HEK293 (cell line): ENCODE results near the gene KLC1.

Experiments used
- CTCF ChIA-PET: fragments of 350-600 bp; formaldehyde crosslinking; extraction: SDS; loops from one replicate; lab custom pipeline; 2021; ENCODE audit warnings: antibody characterized with exemption; lab: Yijun Ruan, JAX
- POLR2A ChIA-PET: fragments of 300-600 bp; formaldehyde crosslinking; extraction: SDS; loops from one replicate; lab custom pipeline; 2020; ENCODE audit warnings: antibody characterized with exemption, inconsistent platforms; lab: Yijun Ruan, JAX
- H3K27ac ChIP-seq: fragments of 200-500 bp; sonication (Bioruptor generic); 2 replicates; pipeline ENCODE4 v1.5.1; 2014; ENCODE audit warnings: low read depth, low read length, control low read depth, inconsistent platforms; ENCODE audit errors: extremely low read depth
- H3K36me3 ChIP-seq, 2 experiments: fragments of 200-500 bp in 1 of 2; sonication (Bioruptor generic) in 1 of 2; 1 replicate in 1 of 2; 2 replicates in 1 of 2; pipeline ENCODE4 v1.5.1; 2014 to 2017; ENCODE audit warnings: inconsistent platforms in 2 of 2, low read length in 2 of 2; ENCODE audit not compliant: control insufficient read depth in 2 of 2, insufficient read depth in 1 of 2
- H3K4me1 ChIP-seq: fragments of 200-500 bp; sonication (Bioruptor generic); 2 replicates; pipeline ENCODE4 v1.5.1; 2014; ENCODE audit warnings: mild to moderate bottlenecking, low read length, inconsistent platforms; ENCODE audit not compliant: control insufficient read depth, insufficient read depth
- H3K4me3 ChIP-seq: 2 replicates; pipeline ENCODE4 v1.5.1; 2011; ENCODE audit warnings: low read depth, mild to moderate bottlenecking, control low read depth, low read length, moderate library complexity
- H3K9me3 ChIP-seq: fragments of 200-500 bp; sonication (Bioruptor generic); 2 replicates; pipeline ENCODE4 v1.5.1; 2014; ENCODE audit warnings: low read depth, low read length, inconsistent platforms; ENCODE audit not compliant: control insufficient read depth, insufficient read depth
- ATF2 ChIP-seq: fragments of 450-650 bp; formaldehyde crosslinking; IDR thresholded peaks from 2 replicates; pipeline ENCODE4 v1.5.1; 2016; ENCODE audit warnings: missing biosample characterization, missing genetic modification characterization, low read depth
- BCL11A ChIP-seq: fragments of 450-650 bp; formaldehyde crosslinking; IDR thresholded peaks from 2 replicates; pipeline ENCODE4 v1.5.1; 2016; ENCODE audit warnings: low read depth, missing biosample characterization, missing genetic modification characterization
- CTCF ChIP-seq: fragments of 450-650 bp; formaldehyde crosslinking; IDR thresholded peaks from 2 replicates; pipeline ENCODE4 v1.5.1; 2016; ENCODE audit warnings: missing biosample characterization, missing genetic modification characterization
- GFI1B ChIP-seq: fragments of 450-650 bp; formaldehyde crosslinking; IDR thresholded peaks from 2 replicates; pipeline ENCODE4 v1.5.1; 2016; ENCODE audit warnings: missing biosample characterization, missing genetic modification characterization
- GLIS1 ChIP-seq: fragments of 450-650 bp; formaldehyde crosslinking; IDR thresholded peaks from 2 replicates; pipeline ENCODE4 v1.5.1; 2016; ENCODE audit warnings: missing biosample characterization, missing genetic modification characterization
- GLIS2 ChIP-seq: fragments of 450-650 bp; formaldehyde crosslinking; IDR thresholded peaks from 2 replicates; pipeline ENCODE4 v1.5.1; 2016; ENCODE audit warnings: missing biosample characterization, missing genetic modification characterization
- SCRT1 ChIP-seq: fragments of 450-650 bp; formaldehyde crosslinking; IDR thresholded peaks from 2 replicates; pipeline ENCODE4 v1.5.1; 2016; ENCODE audit warnings: missing biosample characterization, missing genetic modification characterization, borderline replicate concordance
- SP7 ChIP-seq: fragments of 450-650 bp; formaldehyde crosslinking; IDR thresholded peaks from 2 replicates; pipeline ENCODE4 v1.5.1; 2016; ENCODE audit warnings: missing biosample characterization, missing genetic modification characterization
- ZNF133 ChIP-seq: fragments of 450-650 bp; formaldehyde crosslinking; IDR thresholded peaks from 2 replicates; pipeline ENCODE4 v1.5.1; 2016; ENCODE audit warnings: missing biosample characterization, missing genetic modification characterization
- ZNF155 ChIP-seq: fragments of 450-650 bp; formaldehyde crosslinking; IDR thresholded peaks from 2 replicates; pipeline ENCODE4 v1.5.1; 2016; ENCODE audit warnings: missing biosample characterization, missing genetic modification characterization
- ZNF280C ChIP-seq: fragments of 450-650 bp; formaldehyde crosslinking; IDR thresholded peaks from 2 replicates; pipeline ENCODE4 v1.5.1; 2016; ENCODE audit warnings: missing biosample characterization, missing genetic modification characterization
- ZNF391 ChIP-seq: fragments of 450-650 bp; formaldehyde crosslinking; IDR thresholded peaks from 2 replicates; pipeline ENCODE4 v1.5.1; 2016; ENCODE audit warnings: low read depth, missing biosample characterization, missing genetic modification characterization, borderline replicate concordance
- ZNF501 ChIP-seq: fragments of 450-650 bp; formaldehyde crosslinking; IDR thresholded peaks from 2 replicates; pipeline ENCODE4 v1.5.1; 2016; ENCODE audit warnings: missing biosample characterization, missing genetic modification characterization
- ZNF513 ChIP-seq: fragments of 450-650 bp; IDR thresholded peaks from 2 replicates; pipeline ENCODE4 v1.5.1; 2018; ENCODE audit warnings: missing biosample characterization, missing genetic modification characterization
- ZNF585B ChIP-seq: fragments of 450-650 bp; formaldehyde crosslinking; IDR thresholded peaks from 2 replicates; pipeline ENCODE4 v1.5.1; 2016; ENCODE audit warnings: missing biosample characterization, missing genetic modification characterization
- ZNF654 ChIP-seq: fragments of 450-650 bp; formaldehyde crosslinking; IDR thresholded peaks from 2 replicates; pipeline ENCODE4 v1.5.1; 2016; ENCODE audit warnings: low read depth, missing biosample characterization, missing genetic modification characterization
- ZNF677 ChIP-seq: fragments of 450-650 bp; IDR thresholded peaks from 2 replicates; pipeline ENCODE4 v1.5.0; 2018; ENCODE audit warnings: missing biosample characterization, mild to moderate bottlenecking, missing genetic modification characterization, moderate library complexity
- ZNF791 ChIP-seq: fragments of 450-650 bp; formaldehyde crosslinking; IDR thresholded peaks from 2 replicates; pipeline ENCODE4 v1.5.1; 2016; ENCODE audit warnings: missing biosample characterization, missing genetic modification characterization
- ZXDB ChIP-seq: fragments of 450-650 bp; formaldehyde crosslinking; IDR thresholded peaks from 2 replicates; pipeline ENCODE4 v1.5.1; 2016; ENCODE audit warnings: missing biosample characterization, missing genetic modification characterization
- TF ChIP-seq, protein P1 (sequence below): sonication (generic); formaldehyde crosslinking; IDR thresholded peaks from 2 replicates; pipeline ENCODE4 v1.8.1; 2022; ENCODE audit warnings: mild to moderate bottlenecking, moderate library complexity, missing genetic modification reagents
- TF ChIP-seq, protein P2 (sequence below): fragments of 450-650 bp; formaldehyde crosslinking; IDR thresholded peaks from 2 replicates; pipeline ENCODE4 v1.5.1; 2016; ENCODE audit warnings: missing biosample characterization, missing genetic modification characterization
- TF ChIP-seq, protein P3 (sequence below): fragments of 450-650 bp; formaldehyde crosslinking; IDR thresholded peaks from 2 replicates; pipeline ENCODE4 v1.5.1; 2016; ENCODE audit warnings: missing biosample characterization, missing genetic modification characterization, borderline replicate concordance

The KLC1 gene

DNA sequence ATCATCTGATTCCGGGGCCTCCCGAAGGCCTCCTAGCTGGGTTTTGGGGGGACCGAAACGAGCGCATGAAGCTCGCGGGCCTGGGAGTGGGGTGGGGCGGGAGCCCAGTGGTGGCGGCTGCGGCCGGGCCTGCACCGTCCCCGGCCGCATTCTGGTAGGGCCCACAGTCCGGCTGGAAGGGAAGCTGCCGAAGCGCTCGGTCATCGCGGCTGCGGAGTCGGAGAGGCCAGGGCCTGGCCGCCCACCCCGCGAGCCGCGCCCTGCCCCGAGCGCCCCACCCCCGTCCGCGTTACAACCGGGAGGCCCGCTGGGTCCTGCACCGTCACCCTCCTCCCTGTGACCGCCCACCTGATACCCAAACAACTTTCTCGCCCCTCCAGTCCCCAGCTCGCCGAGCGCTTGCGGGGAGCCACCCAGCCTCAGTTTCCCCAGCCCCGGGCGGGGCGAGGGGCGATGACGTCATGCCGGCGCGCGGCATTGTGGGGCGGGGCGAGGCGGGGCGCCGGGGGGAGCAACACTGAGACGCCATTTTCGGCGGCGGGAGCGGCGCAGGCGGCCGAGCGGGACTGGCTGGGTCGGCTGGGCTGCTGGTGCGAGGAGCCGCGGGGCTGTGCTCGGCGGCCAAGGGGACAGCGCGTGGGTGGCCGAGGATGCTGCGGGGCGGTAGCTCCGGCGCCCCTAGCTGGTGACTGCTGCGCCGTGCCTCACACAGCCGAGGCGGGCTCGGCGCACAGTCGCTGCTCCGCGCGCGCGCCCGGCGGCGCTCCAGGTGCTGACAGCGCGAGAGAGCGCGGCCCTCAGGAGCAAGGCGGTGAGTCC lies at the start of gene KLC1:
KLC1 (plus strand) TSS at position 528 of the 819 bp plus-strand sequence. CDS start 25,354 bp downstream, outside the sequence.
- POLR2A ChIA-PET: interaction anchor here (0.6 to 1.6 kb wide), 3 partner anchors 22 to 853 kb away, joined by 3 to 10 read pairs (median 4); no protein-coding TSS in a partner anchor
- Histone ChIP-seq H3K9me3 (no peaks in the 10 kb centered on the region), H3K36me3 (no peaks in the 10 kb centered on the region; a peak in 1 of 3 replicates), H3K4me3 (peak within 1 kb of the TSS; percentile 94), H3K4me1 (peaks cover 3% of the 10 kb centered on the region), H3K27ac (peak within 1 kb of the TSS; percentile 90)
- CTCF ChIA-PET: interaction anchor here (0.5 to 0.6 kb wide), 2 partner anchors 56 to 659 kb away, joined by 3 read pairs; no protein-coding TSS in a partner anchor
- peak; percentile 54; the same call in 1 of the 2 replicates for TF ChIP-seq GLIS2
- TF ChIP-seq ZNF585B (tag by site-specific recombination): no peak
- TF ChIP-seq ZNF677 (tag by site-specific recombination): no peak
- TF ChIP-seq ZNF791: no peak
- TF ChIP-seq ZNF501 (tag by site-specific recombination): no peak
- 0 out of 2 replicates have a peak, but pooled peaks have one; percentile 5 for TF ChIP-seq CTCF (tag by site-specific recombination)
- TF ChIP-seq, protein P1, sequence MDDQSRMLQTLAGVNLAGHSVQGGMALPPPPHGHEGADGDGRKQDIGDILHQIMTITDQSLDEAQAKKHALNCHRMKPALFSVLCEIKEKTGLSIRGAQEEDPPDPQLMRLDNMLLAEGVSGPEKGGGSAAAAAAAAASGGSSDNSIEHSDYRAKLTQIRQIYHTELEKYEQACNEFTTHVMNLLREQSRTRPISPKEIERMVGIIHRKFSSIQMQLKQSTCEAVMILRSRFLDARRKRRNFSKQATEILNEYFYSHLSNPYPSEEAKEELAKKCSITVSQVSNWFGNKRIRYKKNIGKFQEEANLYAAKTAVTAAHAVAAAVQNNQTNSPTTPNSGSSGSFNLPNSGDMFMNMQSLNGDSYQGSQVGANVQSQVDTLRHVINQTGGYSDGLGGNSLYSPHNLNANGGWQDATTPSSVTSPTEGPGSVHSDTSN (CRISPR knock-in tag): 0 out of 2 replicates have a peak, but pooled peaks have one; percentile 61
- no peak for TF ChIP-seq GFI1B (tag by site-specific recombination)
- TF ChIP-seq ZNF391: peak; percentile 85; the same call in 1 of the 2 replicates
- TF ChIP-seq BCL11A (tag by site-specific recombination): no peak
- TF ChIP-seq ZNF155 (tag by site-specific recombination): no peak
- TF ChIP-seq ATF2 (tag by site-specific recombination): peak; percentile 99
- TF ChIP-seq ZNF133 (tag by site-specific recombination): no peak
- peak; percentile 64 for TF ChIP-seq GLIS1 (tag by site-specific recombination)
- 0 out of 2 replicates have a peak, but pooled peaks have one; percentile 45 for TF ChIP-seq ZNF513 (tag by site-specific recombination)
- TF ChIP-seq ZNF280C (tag by site-specific recombination): no peak
- TF ChIP-seq, protein P2, sequence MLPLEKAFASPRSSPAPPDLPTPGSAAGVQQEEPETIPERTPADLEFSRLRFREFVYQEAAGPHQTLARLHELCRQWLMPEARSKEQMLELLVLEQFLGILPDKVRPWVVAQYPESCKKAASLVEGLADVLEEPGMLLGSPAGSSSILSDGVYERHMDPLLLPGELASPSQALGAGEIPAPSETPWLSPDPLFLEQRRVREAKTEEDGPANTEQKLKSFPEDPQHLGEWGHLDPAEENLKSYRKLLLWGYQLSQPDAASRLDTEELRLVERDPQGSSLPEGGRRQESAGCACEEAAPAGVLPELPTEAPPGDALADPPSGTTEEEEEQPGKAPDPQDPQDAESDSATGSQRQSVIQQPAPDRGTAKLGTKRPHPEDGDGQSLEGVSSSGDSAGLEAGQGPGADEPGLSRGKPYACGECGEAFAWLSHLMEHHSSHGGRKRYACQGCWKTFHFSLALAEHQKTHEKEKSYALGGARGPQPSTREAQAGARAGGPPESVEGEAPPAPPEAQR (tag by site-specific recombination): peak; percentile 65; the same call in 1 of the 2 replicates
- TF ChIP-seq ZXDB (tag by site-specific recombination): peak; percentile 93
- no peak for TF ChIP-seq ZNF654 (tag by site-specific recombination)
- no peak for TF ChIP-seq SCRT1 (tag by site-specific recombination)
- TF ChIP-seq SP7 (tag by site-specific recombination): peak; percentile 89
- TF ChIP-seq, protein P3, sequence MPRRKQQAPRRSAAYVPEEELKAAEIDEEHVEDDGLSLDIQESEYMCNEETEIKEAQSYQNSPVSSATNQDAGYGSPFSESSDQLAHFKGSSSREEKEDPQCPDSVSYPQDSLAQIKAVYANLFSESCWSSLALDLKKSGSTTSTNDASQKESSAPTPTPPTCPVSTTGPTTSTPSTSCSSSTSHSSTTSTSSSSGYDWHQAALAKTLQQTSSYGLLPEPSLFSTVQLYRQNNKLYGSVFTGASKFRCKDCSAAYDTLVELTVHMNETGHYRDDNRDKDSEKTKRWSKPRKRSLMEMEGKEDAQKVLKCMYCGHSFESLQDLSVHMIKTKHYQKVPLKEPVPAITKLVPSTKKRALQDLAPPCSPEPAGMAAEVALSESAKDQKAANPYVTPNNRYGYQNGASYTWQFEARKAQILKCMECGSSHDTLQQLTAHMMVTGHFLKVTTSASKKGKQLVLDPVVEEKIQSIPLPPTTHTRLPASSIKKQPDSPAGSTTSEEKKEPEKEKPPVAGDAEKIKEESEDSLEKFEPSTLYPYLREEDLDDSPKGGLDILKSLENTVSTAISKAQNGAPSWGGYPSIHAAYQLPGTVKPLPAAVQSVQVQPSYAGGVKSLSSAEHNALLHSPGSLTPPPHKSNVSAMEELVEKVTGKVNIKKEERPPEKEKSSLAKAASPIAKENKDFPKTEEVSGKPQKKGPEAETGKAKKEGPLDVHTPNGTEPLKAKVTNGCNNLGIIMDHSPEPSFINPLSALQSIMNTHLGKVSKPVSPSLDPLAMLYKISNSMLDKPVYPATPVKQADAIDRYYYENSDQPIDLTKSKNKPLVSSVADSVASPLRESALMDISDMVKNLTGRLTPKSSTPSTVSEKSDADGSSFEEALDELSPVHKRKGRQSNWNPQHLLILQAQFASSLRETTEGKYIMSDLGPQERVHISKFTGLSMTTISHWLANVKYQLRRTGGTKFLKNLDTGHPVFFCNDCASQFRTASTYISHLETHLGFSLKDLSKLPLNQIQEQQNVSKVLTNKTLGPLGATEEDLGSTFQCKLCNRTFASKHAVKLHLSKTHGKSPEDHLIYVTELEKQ (tag by site-specific recombination): 0 out of 2 replicates have a peak, but pooled peaks have one; percentile 60
